Epithelial cell of esophagus (primary cell): Measurements from ENCODE around the gene COL9A1.

ENCODE experiments used
- DNase-seq: peaks from one replicate; pipeline ENCODE4 v3.0.0; 2010; ENCODE audit warnings: low read depth
- H3K4me3 ChIP-seq: 2 replicates; pipeline ENCODE4 v1.5.1; 2011; ENCODE audit warnings: mild to moderate bottlenecking, low read length, control low read depth
- TF ChIP-seq, protein P1 (sequence below): IDR thresholded peaks from 2 replicates; pipeline ENCODE4 v1.5.1; 2011; ENCODE audit warnings: low read depth, mild to moderate bottlenecking, low read length, control low read depth, inconsistent platforms; ENCODE audit not compliant: insufficient read depth; ENCODE audit errors: missing control alignments

Gene COL9A1

GRCh38 chr6:70180901-70181599, 121.8 kb downstream of the COL9A1 start:
- TF ChIP-seq, protein P1, sequence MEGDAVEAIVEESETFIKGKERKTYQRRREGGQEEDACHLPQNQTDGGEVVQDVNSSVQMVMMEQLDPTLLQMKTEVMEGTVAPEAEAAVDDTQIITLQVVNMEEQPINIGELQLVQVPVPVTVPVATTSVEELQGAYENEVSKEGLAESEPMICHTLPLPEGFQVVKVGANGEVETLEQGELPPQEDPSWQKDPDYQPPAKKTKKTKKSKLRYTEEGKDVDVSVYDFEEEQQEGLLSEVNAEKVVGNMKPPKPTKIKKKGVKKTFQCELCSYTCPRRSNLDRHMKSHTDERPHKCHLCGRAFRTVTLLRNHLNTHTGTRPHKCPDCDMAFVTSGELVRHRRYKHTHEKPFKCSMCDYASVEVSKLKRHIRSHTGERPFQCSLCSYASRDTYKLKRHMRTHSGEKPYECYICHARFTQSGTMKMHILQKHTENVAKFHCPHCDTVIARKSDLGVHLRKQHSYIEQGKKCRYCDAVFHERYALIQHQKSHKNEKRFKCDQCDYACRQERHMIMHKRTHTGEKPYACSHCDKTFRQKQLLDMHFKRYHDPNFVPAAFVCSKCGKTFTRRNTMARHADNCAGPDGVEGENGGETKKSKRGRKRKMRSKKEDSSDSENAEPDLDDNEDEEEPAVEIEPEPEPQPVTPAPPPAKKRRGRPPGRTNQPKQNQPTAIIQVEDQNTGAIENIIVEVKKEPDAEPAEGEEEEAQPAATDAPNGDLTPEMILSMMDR, result no peak
- DNase-seq, result no peak

DNA sequence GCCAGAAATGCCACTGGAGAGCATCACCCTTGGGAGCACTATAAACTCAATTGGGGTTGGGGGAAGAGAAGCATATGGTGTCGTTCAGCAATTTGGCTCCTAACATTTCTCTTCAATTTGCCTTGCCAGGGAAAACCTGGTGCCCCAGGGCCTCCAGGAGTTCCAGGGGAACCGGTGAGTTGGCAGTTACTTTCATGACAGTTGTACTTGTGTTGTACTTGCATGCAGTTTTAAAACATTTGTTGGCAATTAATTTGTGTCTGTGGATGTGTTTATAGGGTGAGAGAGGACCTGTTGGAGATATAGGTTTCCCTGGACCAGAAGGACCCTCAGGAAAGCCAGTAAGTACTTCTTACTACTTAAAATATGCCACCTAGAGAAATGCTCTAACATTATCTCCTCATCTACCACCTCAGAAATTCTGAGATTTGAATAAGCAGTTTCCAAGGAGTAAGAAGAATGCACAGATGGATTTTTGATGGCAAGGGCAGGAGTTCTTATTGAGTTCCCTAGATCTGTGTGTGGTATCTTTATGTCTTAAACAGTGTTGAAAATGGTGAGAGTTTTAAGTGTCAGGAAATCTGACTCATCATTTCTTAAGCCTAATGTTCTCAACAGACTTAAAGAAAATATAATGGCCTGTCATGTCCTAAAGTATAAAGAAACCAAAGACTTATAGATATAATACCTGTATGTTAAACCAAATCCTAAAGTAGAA, 122.5 kb downstream of the COL9A1 start:
- DNase-seq, result no peak
- no peak overlapping the region for H3K4me3 ChIP-seq
- TF ChIP-seq, protein P1, result no peak

More at GRCh38 chr6:70180901-70181599, 121.8 kb downstream of the COL9A1 start:
- H3K4me3 ChIP-seq, result no peak overlapping the region

DNA sequence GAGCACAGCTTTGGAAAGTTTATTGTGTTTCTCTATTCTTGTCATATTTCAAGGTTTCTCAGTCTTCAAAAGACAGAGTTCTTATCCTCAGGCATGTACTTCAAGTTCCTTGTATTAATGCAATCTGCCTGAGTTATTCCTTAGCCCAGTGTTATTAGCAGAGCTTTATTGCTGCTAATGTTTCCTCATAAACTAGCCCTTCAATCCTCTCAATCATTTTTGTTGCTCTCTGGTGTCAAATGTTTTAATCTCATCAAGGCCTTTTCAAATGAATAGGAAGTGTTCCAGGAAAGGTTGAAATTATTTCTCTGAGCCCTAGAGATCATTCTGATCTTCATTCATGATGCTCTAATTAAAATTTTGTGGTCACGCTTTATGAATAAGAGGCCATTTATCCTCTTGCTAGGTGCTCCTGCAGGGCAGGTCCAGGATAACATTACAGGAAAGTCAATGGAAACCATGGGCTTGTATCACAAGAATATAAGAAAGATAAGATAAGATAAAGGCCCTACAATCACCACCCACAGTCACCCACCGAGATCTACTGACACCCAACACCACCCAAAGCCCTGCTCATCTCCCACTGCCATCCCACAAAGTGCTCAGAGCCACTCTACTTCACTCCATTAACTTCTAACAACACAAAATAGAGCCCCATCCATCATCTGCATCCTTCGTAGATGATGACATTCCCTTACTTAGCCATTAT, 125.9 kb downstream of the COL9A1 start:
- DNase-seq, result no peak
- H3K4me3 ChIP-seq, result no peak overlapping the region
- TF ChIP-seq, protein P1, result no peak

- DNase-seq, result no peak
- no peak overlapping the region for H3K4me3 ChIP-seq
Observed at GRCh38 chr6:70175770-70176169, 127.1 kb downstream of the COL9A1 start.

GRCh38 chr6:70172252-70172651, 130.6 kb downstream of the COL9A1 start:
- DNase-seq, result no peak
- TF ChIP-seq, protein P1, result no peak
- H3K4me3 ChIP-seq, result no peak overlapping the region

More at GRCh38 chr6:70175770-70176169, 127.1 kb downstream of the COL9A1 start:
- TF ChIP-seq, protein P1, result no peak

- DNase-seq, result no peak
- TF ChIP-seq, protein P1, result no peak
- H3K4me3 ChIP-seq, result no peak overlapping the region
Observed at GRCh38 chr6:70171236-70171635, 131.6 kb downstream of the COL9A1 start.
